ENCODE measurements around the gene PRDM15. TPM values are rescaled to one million over a fixed set of nuclear protein-coding genes. Genes with fewer than 3 reads are reported as not detected.

The PRDM15 gene
- total and polyA plus RNA-seq, 2 experiments from 2014 or later: 2.3 to 4.2 TPM

- DNase-seq: no peak
- peaks cover 16% of the 10 kb centered on the region; the same call in 1 of the 2 replicates for H3K36me3 ChIP-seq (ENCODE audit: low read depth)
- no peaks in the 10 kb centered on the region for H3K9me3 ChIP-seq (ENCODE audit: low read depth)
- WGBS, 2 experiments (ENCODE audit: low coverage in 1 of 2, low lambda C conversion rate in 2 of 2, missing lambda C conversion rate in 2 of 2): 95% methylated on average over 32 of the region's 32 CpGs
- in situ Hi-C loops (cut with MboI): loop anchor here (25.0 kb wide), 1 partner anchor 514 kb away; no protein-coding TSS in a partner anchor
- no peaks in the 10 kb centered on the region for H3F3A ChIP-seq (ENCODE audit: insufficient read depth)
- no peaks in the 10 kb centered on the region for H3K9me2 ChIP-seq (ENCODE audit: insufficient read depth)
- no peak overlapping the region for H3K9ac ChIP-seq
- no peaks in the 10 kb centered on the region for H3K4me1 ChIP-seq (ENCODE audit: insufficient read depth)
- H3K79me2 ChIP-seq (ENCODE audit: insufficient read depth): no peaks in the 10 kb centered on the region
- H3K4me2 ChIP-seq (ENCODE audit: unreplicated experiment): no peak overlapping the region
- H4K20me1 ChIP-seq (ENCODE audit: insufficient read depth): no peaks in the 10 kb centered on the region
- H3K4me3 ChIP-seq: no peak overlapping the region
- no peaks in the 10 kb centered on the region for H3K27me3 ChIP-seq (replicated peaks; ENCODE audit: insufficient read depth)
- no peak overlapping the region for H3K27ac ChIP-seq
- TF ChIP-seq EZH2phosphoT487 (IDR thresholded peaks at IDR 0.05; ENCODE audit: insufficient read depth, low read depth): no peak
- TF ChIP-seq EZH2 (IDR thresholded peaks at IDR 0.05; ENCODE audit: insufficient read depth, poor library complexity, severe bottlenecking): no peak
- H2AFZ ChIP-seq: no peak overlapping the region
Measured at GRCh38 chr21:41801321-41802197, 77.6 kb downstream of the PRDM15 start.

- H3K4me3 ChIP-seq: no peak overlapping the region
- H3K4me1 ChIP-seq (ENCODE audit: insufficient read depth): no peaks in the 10 kb centered on the region
- no peaks in the 10 kb centered on the region for H3K27me3 ChIP-seq (replicated peaks; ENCODE audit: insufficient read depth)
- H3K4me2 ChIP-seq (ENCODE audit: unreplicated experiment): no peak overlapping the region
- WGBS, 2 experiments (ENCODE audit: low coverage in 1 of 2, low lambda C conversion rate in 2 of 2, missing lambda C conversion rate in 2 of 2): 86 to 88% methylated on average over 24 of the region's 24 CpGs
- peaks cover 16% of the 10 kb centered on the region; the same call in 1 of the 2 replicates for H3K36me3 ChIP-seq (ENCODE audit: low read depth)
- no peak for DNase-seq
- in situ Hi-C loops (cut with MboI): loop anchor here (25.0 kb wide), 1 partner anchor 513 kb away; no protein-coding TSS in a partner anchor
- TF ChIP-seq EZH2 (IDR thresholded peaks at IDR 0.05; ENCODE audit: insufficient read depth, poor library complexity, severe bottlenecking) (no peak), EZH2phosphoT487 (IDR thresholded peaks at IDR 0.05; ENCODE audit: insufficient read depth, low read depth) (no peak)
- H4K20me1 ChIP-seq (ENCODE audit: insufficient read depth): no peaks in the 10 kb centered on the region
- H3K27ac ChIP-seq: no peak overlapping the region
- H3K9me2 ChIP-seq (ENCODE audit: insufficient read depth): no peaks in the 10 kb centered on the region
- no peaks in the 10 kb centered on the region for H3K9me3 ChIP-seq (ENCODE audit: low read depth)
- H3F3A ChIP-seq (ENCODE audit: insufficient read depth): no peaks in the 10 kb centered on the region
- no peaks in the 10 kb centered on the region for H3K79me2 ChIP-seq (ENCODE audit: insufficient read depth)
- H2AFZ ChIP-seq: no peak overlapping the region
- H3K9ac ChIP-seq: no peak overlapping the region
Measured at GRCh38 chr21:41800425-41801320, 78.5 kb downstream of the PRDM15 start.

- Histone ChIP-seq H3K79me2 (ENCODE audit: insufficient read depth) (no peaks in the 10 kb centered on the region), H3F3A (ENCODE audit: insufficient read depth) (no peaks in the 10 kb centered on the region), H3K36me3 (ENCODE audit: low read depth) (peaks cover 16% of the 10 kb centered on the region; the same call in 1 of the 2 replicates), H2AFZ (no peak overlapping the region), H3K9me2 (ENCODE audit: insufficient read depth) (no peaks in the 10 kb centered on the region), H3K4me3 (no peak overlapping the region), H3K9me3 (ENCODE audit: low read depth) (no peaks in the 10 kb centered on the region), H3K9ac (no peak overlapping the region), H4K20me1 (ENCODE audit: insufficient read depth) (no peaks in the 10 kb centered on the region), H3K4me1 (ENCODE audit: insufficient read depth) (no peaks in the 10 kb centered on the region), H3K27ac (no peak overlapping the region), H3K4me2 (ENCODE audit: unreplicated experiment) (no peak overlapping the region), H3K27me3 (replicated peaks; ENCODE audit: insufficient read depth) (no peaks in the 10 kb centered on the region)
- DNase-seq: no peak
- no peak for TF ChIP-seq EZH2phosphoT487 (IDR thresholded peaks at IDR 0.05; ENCODE audit: insufficient read depth, low read depth)
- TF ChIP-seq EZH2 (IDR thresholded peaks at IDR 0.05; ENCODE audit: insufficient read depth, poor library complexity, severe bottlenecking): no peak
- 91 to 92% methylated on average over 7 of the region's 7 CpGs for WGBS, 2 experiments (ENCODE audit: low coverage in 1 of 2, low lambda C conversion rate in 2 of 2, missing lambda C conversion rate in 2 of 2)
- in situ Hi-C loops (cut with MboI): loop anchor here (25.0 kb wide), 1 partner anchor 512 kb away; no protein-coding TSS in a partner anchor
Measured at GRCh38 chr21:41799763-41800162, 79.4 kb downstream of the PRDM15 start.

GRCh38 chr21:41798326-41798725 is 80.8 kb downstream of the PRDM15 start:
- no peak overlapping the region for H3K27ac ChIP-seq
- no peaks in the 10 kb centered on the region for H3K79me2 ChIP-seq (ENCODE audit: insufficient read depth)
- H3K4me2 ChIP-seq (ENCODE audit: unreplicated experiment): no peak overlapping the region
- no peak overlapping the region for H3K4me3 ChIP-seq
- H3K9ac ChIP-seq: no peak overlapping the region
- TF ChIP-seq EZH2phosphoT487 (IDR thresholded peaks at IDR 0.05; ENCODE audit: insufficient read depth, low read depth) (no peak), EZH2 (IDR thresholded peaks at IDR 0.05; ENCODE audit: insufficient read depth, poor library complexity, severe bottlenecking) (no peak)
- H3K9me2 ChIP-seq (ENCODE audit: insufficient read depth): no peaks in the 10 kb centered on the region
- no peaks in the 10 kb centered on the region for H3K27me3 ChIP-seq (replicated peaks; ENCODE audit: insufficient read depth)
- peaks cover 16% of the 10 kb centered on the region; the same call in 1 of the 2 replicates for H3K36me3 ChIP-seq (ENCODE audit: low read depth)
- 93 to 97% methylated on average over 20 of the region's 20 CpGs for WGBS, 2 experiments (ENCODE audit: low coverage in 1 of 2, low lambda C conversion rate in 2 of 2, missing lambda C conversion rate in 2 of 2)
- no peaks in the 10 kb centered on the region for H4K20me1 ChIP-seq (ENCODE audit: insufficient read depth)
- H3K4me1 ChIP-seq (ENCODE audit: insufficient read depth): no peaks in the 10 kb centered on the region
- no peaks in the 10 kb centered on the region for H3F3A ChIP-seq (ENCODE audit: insufficient read depth)
- H3K9me3 ChIP-seq (ENCODE audit: low read depth): no peaks in the 10 kb centered on the region
- no peak overlapping the region for H2AFZ ChIP-seq
- DNase-seq: no peak
- in situ Hi-C loops (cut with MboI): no loop called here
